WTC11 (cell line): ENCODE results near the gene GSTA4.

Experiments
- AFF4 ChIP-seq: sonication (generic); formaldehyde crosslinking; IDR thresholded peaks from 2 replicates; pipeline ENCODE4 v1.8.1; 2023; ENCODE audit warnings: mild to moderate bottlenecking, missing genetic modification reagents, borderline replicate concordance
- CREB1 ChIP-seq: sonication (generic); formaldehyde crosslinking; IDR thresholded peaks from 2 replicates; pipeline ENCODE4 v1.8.0; 2023; ENCODE audit warnings: mild to moderate bottlenecking, missing genetic modification reagents
- CREM ChIP-seq: sonication (generic); formaldehyde crosslinking; IDR thresholded peaks from 2 replicates; pipeline ENCODE4 v1.8.1; 2022; ENCODE audit warnings: mild to moderate bottlenecking, missing genetic modification reagents, moderate library complexity
- CTCF ChIP-seq: fragments of 200-600 bp; IDR thresholded peaks from 2 replicates; pipeline ENCODE4 v1.8.0; 2022; ENCODE audit warnings: antibody characterized with exemption
- E2F1 ChIP-seq: sonication (generic); formaldehyde crosslinking; IDR thresholded peaks from 2 replicates; pipeline ENCODE4 v1.8.0; 2022; ENCODE audit warnings: mild to moderate bottlenecking, missing genetic modification reagents
- FOXP4 ChIP-seq: sonication (generic); formaldehyde crosslinking; IDR thresholded peaks from 2 replicates; pipeline ENCODE4 v1.8.0; 2022; ENCODE audit warnings: mild to moderate bottlenecking, missing genetic modification reagents
- HMGA2 ChIP-seq: fragments of 250-450 bp; sonication (Bioruptor Pico); IDR thresholded peaks from 2 replicates; pipeline ENCODE4 v1.4.0; 2021; ENCODE audit warnings: mild to moderate bottlenecking, moderate library complexity
- NR3C1 ChIP-seq: sonication (generic); formaldehyde crosslinking; conservative IDR thresholded peaks from 2 replicates; pipeline ENCODE4 v1.8.1; 2023; ENCODE audit warnings: low read depth, mild to moderate bottlenecking, missing genetic modification reagents
- SP1 ChIP-seq: sonication (generic); formaldehyde crosslinking; conservative IDR thresholded peaks from 2 replicates; pipeline ENCODE4 v1.8.1; 2022; ENCODE audit warnings: missing genetic modification reagents
- USF2 ChIP-seq: sonication (generic); formaldehyde crosslinking; IDR thresholded peaks from 2 replicates; pipeline ENCODE4 v1.8.1; 2023; ENCODE audit warnings: mild to moderate bottlenecking, missing genetic modification reagents, moderate library complexity
- ZNF138 ChIP-seq: sonication (generic); formaldehyde crosslinking; conservative IDR thresholded peaks from 2 replicates; pipeline ENCODE4 v1.8.1; 2022; ENCODE audit warnings: mild to moderate bottlenecking, moderate library complexity, missing genetic modification reagents
- ZSCAN18 ChIP-seq: fragments of 250-450 bp; sonication (Bioruptor Pico); IDR thresholded peaks from 2 replicates; pipeline ENCODE4 v2.1.2; 2022; ENCODE audit warnings: mild to moderate bottlenecking, moderate library complexity

GRCh38 chr6:53015486-53015885 lies 20.4 kb upstream of the GSTA4 start:
- no peak for TF ChIP-seq CREM
- no peak for TF ChIP-seq USF2 (CRISPR knock-in tag)
- TF ChIP-seq CTCF = no peak
- TF ChIP-seq NR3C1 (CRISPR knock-in tag) = no peak
- no peak for TF ChIP-seq SP1 (CRISPR knock-in tag)
- TF ChIP-seq CREB1 (CRISPR knock-in tag) = no peak
- no peak for TF ChIP-seq AFF4
- no peak for TF ChIP-seq HMGA2
- no peak for TF ChIP-seq E2F1
- no peak for TF ChIP-seq ZNF138 (CRISPR knock-in tag)
- no peak for TF ChIP-seq ZSCAN18 (CRISPR knock-in tag)
- TF ChIP-seq FOXP4 (CRISPR knock-in tag) = no peak
